ENCODE results near the gene ZNF607. TPM values are rescaled to one million over a fixed set of nuclear protein-coding genes. Genes with fewer than 3 reads are reported as not detected.
"Not testable (repeated sequence)": the region's sequence is repeated elsewhere in the genome, so short reads cannot be mapped to it uniquely, and the experiment has no call there.

ZNF607 gene
- total RNA-seq, 1 experiment from 2014 or later = not detected

- no peak for DNase-seq (ENCODE audit: low read depth in 1 of 2, low spot score in 2 of 2)
- no peaks in the 10 kb centered on the region for H3K36me3 ChIP-seq
- no peaks in the 10 kb centered on the region for H3K4me1 ChIP-seq (replicated peaks)
- H3K27me3 ChIP-seq (replicated peaks) = no peaks in the 10 kb centered on the region
- H3K9me3 ChIP-seq (replicated peaks) = peaks cover 14% of the 10 kb centered on the region
- no peak overlapping the region for H3K4me3 ChIP-seq
- no peak overlapping the region for H3K27ac ChIP-seq
Measured at GRCh38 chr19:37691881-37692504, 27.6 kb downstream of the ZNF607 start.

DNA sequence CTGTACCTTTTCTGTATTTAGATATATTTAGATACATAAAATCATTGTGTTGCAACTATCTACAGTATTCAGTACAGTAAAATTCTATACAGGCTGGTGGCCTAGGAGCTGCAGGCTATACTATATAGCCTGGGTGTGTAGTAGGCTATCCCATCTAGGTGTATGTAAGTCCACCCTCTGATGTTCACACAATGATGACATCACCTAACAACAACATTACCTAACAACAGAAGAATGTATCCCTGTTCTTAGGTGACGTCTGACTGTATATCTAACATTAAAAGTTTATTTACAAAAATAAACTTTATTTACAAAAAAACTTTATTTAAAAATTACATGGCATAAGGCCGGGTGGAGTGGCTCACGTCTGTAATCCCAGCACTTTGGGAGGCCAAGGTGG, 36.0 kb downstream of the ZNF607 start:
- H3K27me3 ChIP-seq (replicated peaks) = no peaks in the 10 kb centered on the region
- no peak for DNase-seq (ENCODE audit: low read depth in 1 of 2, low spot score in 2 of 2)
- no peaks in the 10 kb centered on the region; the same call in 1 of the 2 replicates for H3K9me3 ChIP-seq (replicated peaks)
- no peaks in the 10 kb centered on the region for H3K36me3 ChIP-seq
- H3K27ac ChIP-seq = no peak overlapping the region
- H3K4me1 ChIP-seq (replicated peaks) = no peaks in the 10 kb centered on the region
- no peak overlapping the region for H3K4me3 ChIP-seq

- peaks cover 8% of the 10 kb centered on the region for H3K9me3 ChIP-seq (replicated peaks)
- H3K4me3 ChIP-seq = no peak overlapping the region
- no peak for DNase-seq (ENCODE audit: low read depth in 1 of 2, low spot score in 2 of 2)
- H3K27me3 ChIP-seq (replicated peaks) = no peaks in the 10 kb centered on the region
- H3K27ac ChIP-seq = no peak overlapping the region
- no peaks in the 10 kb centered on the region for H3K4me1 ChIP-seq (replicated peaks)
- no peaks in the 10 kb centered on the region for H3K36me3 ChIP-seq
Measured at GRCh38 chr19:37669450-37669914, 50.1 kb downstream of the ZNF607 start.

DNA sequence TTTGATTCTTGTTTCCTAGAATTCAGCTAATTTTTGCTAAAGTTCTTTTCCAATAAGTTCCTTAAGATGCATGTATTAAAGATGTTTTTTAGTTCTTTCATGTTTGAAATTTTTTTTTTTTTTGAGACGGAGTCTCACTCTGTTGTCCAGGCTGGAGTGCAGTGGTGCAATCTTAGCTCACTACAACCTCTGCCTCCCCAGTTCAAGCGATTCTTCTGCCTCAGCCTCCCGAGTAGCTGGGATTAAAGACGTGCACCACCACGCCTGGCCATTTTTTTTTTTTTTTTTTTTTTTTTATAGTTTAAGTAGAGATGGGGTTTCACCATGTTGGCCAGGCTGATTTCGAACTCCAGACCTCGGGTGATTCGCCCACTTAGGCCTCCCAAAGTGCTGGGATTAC, 62.4 kb downstream of the ZNF607 start:
- not testable (repeated sequence) for H3K9me3 ChIP-seq (replicated peaks); DNase-seq (ENCODE audit: low read depth in 1 of 2, low spot score in 2 of 2); H3K36me3 ChIP-seq; H3K27ac ChIP-seq; H3K4me3 ChIP-seq; H3K27me3 ChIP-seq (replicated peaks)
- H3K4me1 ChIP-seq (replicated peaks) = peaks cover 17% of the 10 kb centered on the region

DNA sequence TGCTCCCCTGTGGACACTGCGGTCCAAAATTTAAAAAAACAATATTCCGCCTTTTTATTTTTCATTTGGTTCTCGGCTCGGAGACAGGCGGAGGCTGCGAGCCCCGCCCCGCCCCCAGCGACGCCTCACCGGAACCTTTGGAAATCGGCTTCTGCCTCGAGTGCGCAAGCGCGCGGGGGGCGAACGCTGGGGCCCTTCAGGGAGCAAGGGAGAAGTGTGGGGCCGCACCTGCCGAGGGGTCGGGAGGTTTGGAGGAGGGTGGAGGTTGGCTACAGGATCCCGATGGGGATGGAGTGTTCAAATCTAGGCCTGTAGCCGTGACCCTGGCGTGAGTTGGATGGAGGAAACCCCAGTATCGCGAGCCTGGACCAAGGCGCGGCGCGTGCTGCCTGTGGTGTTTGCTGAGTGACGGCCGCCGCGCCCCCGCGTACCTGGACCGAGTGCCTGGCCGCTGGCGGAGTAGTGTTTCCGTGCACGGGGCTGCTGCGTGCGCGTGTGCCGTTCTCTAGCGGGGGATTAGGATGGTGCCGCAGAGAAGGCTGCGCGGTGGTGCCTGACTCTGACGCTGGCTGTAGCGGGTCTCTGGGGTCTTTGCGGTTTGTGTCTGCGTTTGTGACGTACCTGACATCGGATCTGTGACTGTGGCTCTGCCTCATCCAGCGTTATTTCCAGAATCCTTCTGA, 63.7 kb downstream of the ZNF607 start:
- peak overlapping the region; percentile 58 for H3K4me3 ChIP-seq
- 0 out of 2 replicates have a peak, but pooled peaks cover 2% of the 10 kb centered on the region for H3K27me3 ChIP-seq (replicated peaks)
- peak; percentile 79 to 89 for DNase-seq (ENCODE audit: low read depth in 1 of 2, low spot score in 2 of 2)
- peak overlapping the region; percentile 43 for H3K27ac ChIP-seq
- peaks cover 17% of the 10 kb centered on the region for H3K4me1 ChIP-seq (replicated peaks)
- 0 out of 2 replicates have a peak, but pooled peaks cover 1% of the 10 kb centered on the region for H3K9me3 ChIP-seq (replicated peaks)
- 0 out of 2 replicates have a peak, but pooled peaks cover 7% of the 10 kb centered on the region for H3K36me3 ChIP-seq

DNA sequence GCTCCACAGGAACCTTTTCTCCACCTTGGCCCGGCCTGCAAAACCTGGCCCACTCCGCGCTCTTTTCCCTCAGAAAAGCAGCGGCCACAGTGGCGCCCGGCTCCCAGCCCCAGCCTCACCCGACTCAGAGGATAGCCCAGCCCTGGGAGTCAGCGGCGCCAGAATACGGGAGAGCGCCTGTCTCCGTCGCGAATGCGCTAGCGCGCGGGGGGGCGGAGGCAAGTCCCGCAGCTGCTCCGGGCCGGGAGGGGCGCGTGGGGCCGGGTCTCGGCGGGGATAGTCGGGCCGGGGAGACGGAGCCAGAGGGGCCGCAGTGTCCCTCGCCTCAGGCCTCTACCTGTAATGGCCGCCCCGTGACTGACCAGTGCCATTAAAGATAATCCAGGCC, 64.3 kb downstream of the ZNF607 start, which contains the start of gene ZFP30:
Gene ZFP30, minus strand, starts transcription at position 165 of the 388 bp plus-strand sequence. CDS start 7,643 bp downstream, outside the sequence.
- 0 out of 2 replicates have a peak, but pooled peaks cover 8% of the 10 kb centered on the region for H3K36me3 ChIP-seq
- peak within 1 kb of the TSS; percentile 43 for H3K27ac ChIP-seq
- DNase-seq (ENCODE audit: low read depth in 1 of 2, low spot score in 2 of 2) = peak; percentile 81 to 82
- 0 out of 2 replicates have a peak, but pooled peaks cover 2% of the 10 kb centered on the region for H3K27me3 ChIP-seq (replicated peaks)
- peak within 1 kb of the TSS; percentile 58 for H3K4me3 ChIP-seq
- H3K4me1 ChIP-seq (replicated peaks) = peaks cover 17% of the 10 kb centered on the region
- H3K9me3 ChIP-seq (replicated peaks) = 0 out of 2 replicates have a peak, but pooled peaks cover 2% of the 10 kb centered on the region

DNA sequence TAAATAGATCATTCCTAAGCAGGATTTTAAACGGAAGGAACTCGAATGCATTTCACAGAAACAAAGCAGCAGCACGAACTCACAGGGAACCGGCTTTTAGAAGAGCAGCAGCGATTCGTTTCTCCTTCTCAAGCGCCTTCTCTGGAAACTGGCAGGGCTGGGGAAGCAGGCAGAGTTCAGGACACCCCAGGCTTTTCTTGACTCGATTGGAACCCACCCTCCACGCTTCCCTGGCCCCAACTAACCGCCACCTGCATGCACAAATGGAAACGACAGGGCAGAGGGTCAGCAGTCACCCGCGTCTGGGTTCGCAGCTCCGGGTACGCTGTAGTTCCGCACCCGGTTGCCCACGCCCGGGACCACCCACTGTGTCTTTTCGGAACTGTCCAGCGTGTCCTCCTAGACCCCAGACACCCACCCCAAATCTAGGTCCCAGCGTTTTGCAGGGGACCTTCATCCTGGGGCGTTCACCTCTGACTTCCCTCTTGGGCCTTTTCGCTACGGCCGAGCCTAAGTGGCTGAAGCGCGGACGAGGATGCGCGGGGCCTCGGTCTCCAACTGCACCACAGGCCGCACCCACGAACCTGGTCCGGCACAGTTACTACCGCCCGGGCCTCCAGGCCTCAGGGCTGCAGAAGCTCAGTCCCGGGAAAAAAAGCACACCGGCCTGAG, 64.8 kb downstream of the ZNF607 start:
- Histone ChIP-seq H3K4me1 (replicated peaks) (peaks cover 17% of the 10 kb centered on the region), H3K27me3 (replicated peaks) (0 out of 2 replicates have a peak, but pooled peaks cover 2% of the 10 kb centered on the region), H3K36me3 (0 out of 2 replicates have a peak, but pooled peaks cover 8% of the 10 kb centered on the region), H3K9me3 (replicated peaks) (0 out of 2 replicates have a peak, but pooled peaks cover 2% of the 10 kb centered on the region), H3K27ac (peak overlapping the region; percentile 43), H3K4me3 (peak overlapping the region; percentile 58)
- peak; percentile 49 to 72 for DNase-seq (ENCODE audit: low read depth in 1 of 2, low spot score in 2 of 2)

DNA sequence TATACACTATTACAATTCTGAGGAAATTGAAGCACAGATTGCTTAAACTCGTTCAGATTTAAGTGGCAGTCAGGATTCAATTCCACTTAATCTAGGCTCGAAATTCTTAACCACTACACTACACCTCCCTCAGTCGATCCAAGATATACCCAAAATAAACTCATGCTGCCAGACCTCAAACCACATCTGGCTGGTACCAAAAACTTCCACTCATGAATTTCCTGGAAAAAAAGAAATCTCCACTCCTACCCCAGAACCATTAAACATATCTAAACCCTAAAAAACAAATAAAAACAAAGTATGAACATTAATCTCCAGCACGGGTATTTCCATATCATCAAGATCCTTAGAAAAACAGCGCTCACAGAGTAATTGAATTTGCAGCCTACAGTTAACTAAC, 65.4 kb downstream of the ZNF607 start:
- H3K9me3 ChIP-seq (replicated peaks) = 0 out of 2 replicates have a peak, but pooled peaks cover 2% of the 10 kb centered on the region
- H3K4me3 ChIP-seq = peak overlapping the region; percentile 58
- H3K27ac ChIP-seq = 0 out of 2 replicates have a peak overlapping the region, but pooled peaks have one; percentile 43
- H3K27me3 ChIP-seq (replicated peaks) = 0 out of 2 replicates have a peak, but pooled peaks cover 2% of the 10 kb centered on the region
- 0 out of 2 replicates have a peak, but pooled peaks cover 8% of the 10 kb centered on the region for H3K36me3 ChIP-seq
- no peak for DNase-seq (ENCODE audit: low read depth in 1 of 2, low spot score in 2 of 2)
- H3K4me1 ChIP-seq (replicated peaks) = peaks cover 17% of the 10 kb centered on the region

Other genes with a start within 250 kb of the ZNF607 start
- 0.05 TPM in 1 of 2 replicates, not detected in the other for gene ZNF793, start 212.8 kb downstream of the ZNF607 start, total RNA-seq (2014; rRNA removed; shearing (Covaris generic))
- gene ZNF571, start 125.0 kb downstream of the ZNF607 start, total RNA-seq (2014; rRNA removed; shearing (Covaris generic)) = 0.63 TPM in 1 of 2 replicates, not detected in the other
- gene ZNF540, start 124.9 kb downstream of the ZNF607 start, total RNA-seq (2014; rRNA removed; shearing (Covaris generic)) = 0.16 TPM in 1 of 2 replicates, not detected in the other
- 8.7 and 12.3 TPM in 2 replicates for gene ZFP30, start 64.3 kb downstream of the ZNF607 start, total RNA-seq (2014; rRNA removed; shearing (Covaris generic))
- gene ZNF573, start 59.8 kb upstream of the ZNF607 start, total RNA-seq (2014; rRNA removed; shearing (Covaris generic)) = 0.13 and 0.39 TPM in 2 replicates
- gene WDR87, start 186.8 kb upstream of the ZNF607 start, total RNA-seq (2014; rRNA removed; shearing (Covaris generic)) = 0.03 TPM in 1 of 2 replicates, not detected in the other
- 9.3 and 14.9 TPM in 2 replicates for gene SIPA1L3, start 187.4 kb upstream of the ZNF607 start, total RNA-seq (2014; rRNA removed; shearing (Covaris generic))

All from SJSA1 (cell line).